ENCODE measurements around the gene TLE3.
A peak's percentile ranks its signal among the peaks of the same experiment; 100 is the strongest.

TLE3 gene

DNA sequence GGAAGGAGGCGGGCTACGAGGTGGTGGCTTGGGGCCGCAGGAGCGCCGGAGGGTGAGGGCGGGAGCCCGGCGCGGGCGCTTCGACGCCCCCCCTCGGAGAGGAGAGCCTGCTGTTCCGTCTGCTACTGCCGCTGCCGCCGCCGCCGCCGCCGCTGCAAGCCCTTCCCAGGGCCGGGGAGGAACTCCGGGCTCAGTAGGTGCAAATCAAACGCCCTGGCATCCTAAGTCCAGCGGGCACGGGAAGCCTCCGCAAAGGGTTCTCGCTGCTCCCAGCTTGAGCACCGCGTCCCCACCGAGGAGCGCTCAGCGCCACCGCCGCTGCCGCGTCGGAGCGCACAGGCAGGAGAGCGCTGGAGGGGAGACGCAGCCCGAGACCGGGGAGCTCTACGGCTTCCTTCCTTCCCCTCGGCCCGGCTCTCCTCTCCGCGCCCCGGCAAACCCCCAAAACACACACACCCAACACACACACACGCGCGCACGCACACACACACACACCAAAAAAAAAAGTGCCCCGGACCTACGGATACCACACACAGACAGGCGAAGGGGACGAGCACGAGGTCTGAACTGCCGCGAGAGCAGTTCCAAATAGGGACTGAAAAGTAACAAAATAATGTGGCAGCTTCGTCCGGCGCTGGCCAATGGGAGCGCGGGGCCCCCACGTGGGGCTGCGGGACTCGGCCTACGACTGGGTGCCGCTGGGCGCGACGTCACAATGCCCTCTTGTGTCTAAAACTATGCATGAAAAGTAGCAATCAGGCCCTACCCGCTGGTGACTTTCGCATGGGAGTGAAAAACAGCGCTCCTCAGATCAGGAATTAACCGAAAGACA, at the start of gene TLE3:
TLE3 (minus strand) TSS at position 597 of the 832 bp plus-strand sequence. CDS start 1,119 bp downstream, outside the sequence.
- DNase-seq (ENCODE audit: low read depth, low spot score): peak; percentile 85
- ChIA-PET CTCF (interaction anchor here (0.7 to 2.1 kb wide), 7 partner anchors 367 to 627 kb away, joined by 3 to 10 read pairs (median 5); no protein-coding TSS in a partner anchor), POLR2A (interaction anchor here (0.6 to 2.2 kb wide), 10 partner anchors 8 to 635 kb away, joined by 3 to 9 read pairs (median 4); no protein-coding TSS in a partner anchor)
- H3K4me3 ChIP-seq (ENCODE audit: low read depth, low read length): peak within 1 kb of the TSS; percentile 78
- TF ChIP-seq, protein P1, sequence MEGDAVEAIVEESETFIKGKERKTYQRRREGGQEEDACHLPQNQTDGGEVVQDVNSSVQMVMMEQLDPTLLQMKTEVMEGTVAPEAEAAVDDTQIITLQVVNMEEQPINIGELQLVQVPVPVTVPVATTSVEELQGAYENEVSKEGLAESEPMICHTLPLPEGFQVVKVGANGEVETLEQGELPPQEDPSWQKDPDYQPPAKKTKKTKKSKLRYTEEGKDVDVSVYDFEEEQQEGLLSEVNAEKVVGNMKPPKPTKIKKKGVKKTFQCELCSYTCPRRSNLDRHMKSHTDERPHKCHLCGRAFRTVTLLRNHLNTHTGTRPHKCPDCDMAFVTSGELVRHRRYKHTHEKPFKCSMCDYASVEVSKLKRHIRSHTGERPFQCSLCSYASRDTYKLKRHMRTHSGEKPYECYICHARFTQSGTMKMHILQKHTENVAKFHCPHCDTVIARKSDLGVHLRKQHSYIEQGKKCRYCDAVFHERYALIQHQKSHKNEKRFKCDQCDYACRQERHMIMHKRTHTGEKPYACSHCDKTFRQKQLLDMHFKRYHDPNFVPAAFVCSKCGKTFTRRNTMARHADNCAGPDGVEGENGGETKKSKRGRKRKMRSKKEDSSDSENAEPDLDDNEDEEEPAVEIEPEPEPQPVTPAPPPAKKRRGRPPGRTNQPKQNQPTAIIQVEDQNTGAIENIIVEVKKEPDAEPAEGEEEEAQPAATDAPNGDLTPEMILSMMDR (IDR thresholded peaks at IDR 0.05; ENCODE audit: insufficient read depth, low read length, missing control alignments): peak; percentile 57

DNA sequence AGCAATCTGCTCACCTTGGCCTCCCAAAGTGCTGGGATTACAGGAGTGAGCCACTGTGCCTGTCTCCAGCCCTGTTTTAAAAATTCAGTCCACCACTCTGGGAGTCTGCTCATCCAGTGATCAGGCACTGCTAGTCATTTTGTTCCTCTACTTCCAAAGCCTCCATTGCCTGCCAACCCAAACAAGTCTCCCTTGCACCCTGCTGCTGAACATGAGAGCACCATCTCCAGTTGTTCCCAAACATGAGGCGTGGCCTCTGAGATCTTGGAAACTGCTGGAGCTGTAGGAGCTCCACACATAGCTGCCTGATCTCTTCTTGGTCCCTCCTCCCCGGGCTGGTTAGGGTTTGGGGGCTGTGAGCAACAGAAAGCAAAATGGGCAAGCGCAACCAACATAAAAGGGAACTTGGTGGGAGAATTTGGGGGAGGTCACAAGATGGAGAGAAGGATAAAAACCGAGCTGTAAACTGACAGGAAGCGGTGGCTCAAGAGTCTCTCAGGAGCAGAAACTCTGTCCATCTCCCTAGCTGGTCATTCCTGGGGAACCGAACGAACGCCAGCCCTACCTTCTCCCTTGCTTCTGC, 49.6 kb upstream of the TLE3 start:
- no peak for DNase-seq (ENCODE audit: low read depth, low spot score)
- CTCF ChIA-PET: interaction anchor here (0.8 kb wide), 1 partner anchor 15 kb away, joined by 3 read pairs; no protein-coding TSS in a partner anchor
- TF ChIP-seq, protein P1 (IDR thresholded peaks at IDR 0.05; ENCODE audit: insufficient read depth, low read length, missing control alignments): no peak
- POLR2A ChIA-PET: no interaction called here
- H3K4me3 ChIP-seq (ENCODE audit: low read depth, low read length): no peak overlapping the region

DNA sequence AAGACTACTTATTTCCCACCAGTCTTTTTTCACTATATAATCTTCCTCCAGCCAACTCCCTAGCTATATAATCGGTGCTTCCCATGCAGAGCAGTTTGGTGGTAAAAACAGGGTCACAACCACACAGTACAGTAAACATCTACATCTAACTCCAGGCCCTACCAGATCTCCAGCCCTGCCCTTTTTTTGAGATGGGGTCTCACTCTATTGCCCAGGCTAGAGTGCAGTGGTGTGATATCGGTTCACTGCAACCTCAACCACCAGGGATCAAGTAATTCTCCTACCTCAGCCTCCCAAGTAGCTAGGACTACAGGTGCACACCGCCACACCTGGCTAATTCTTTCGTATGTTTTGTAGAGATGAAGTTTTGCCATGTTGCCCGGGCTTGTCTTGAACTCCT, 49.1 kb upstream of the TLE3 start:
- POLR2A ChIA-PET: no interaction called here
- TF ChIP-seq, protein P1 (IDR thresholded peaks at IDR 0.05; ENCODE audit: insufficient read depth, low read length, missing control alignments): no peak
- H3K4me3 ChIP-seq (ENCODE audit: low read depth, low read length): no peak overlapping the region
- CTCF ChIA-PET: no interaction called here
- DNase-seq (ENCODE audit: low read depth, low spot score): no peak

DNA sequence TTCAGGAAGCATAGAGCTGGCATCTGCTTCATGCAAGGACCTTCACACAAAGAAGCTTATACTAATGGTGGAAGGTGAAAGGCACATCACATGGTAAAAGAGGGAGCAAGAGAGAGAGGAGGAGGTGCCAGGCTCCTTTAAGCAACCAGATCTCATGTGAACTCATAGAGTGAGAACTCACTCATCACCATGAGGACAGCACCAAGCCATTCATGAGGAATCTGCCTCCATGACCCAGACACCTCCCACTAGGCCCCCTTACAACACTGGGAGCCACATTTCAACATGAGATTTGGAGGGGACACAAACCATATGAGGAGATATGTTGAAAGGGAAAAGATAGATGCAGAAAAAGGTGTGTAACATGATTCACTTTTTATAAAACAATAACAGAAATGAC, 48.4 kb upstream of the TLE3 start:
- H3K4me3 ChIP-seq (ENCODE audit: low read depth, low read length): no peak overlapping the region
- ChIA-PET POLR2A (no interaction called here), CTCF (no interaction called here)
- TF ChIP-seq, protein P1 (IDR thresholded peaks at IDR 0.05; ENCODE audit: insufficient read depth, low read length, missing control alignments): no peak
- DNase-seq (ENCODE audit: low read depth, low spot score): no peak

DNA sequence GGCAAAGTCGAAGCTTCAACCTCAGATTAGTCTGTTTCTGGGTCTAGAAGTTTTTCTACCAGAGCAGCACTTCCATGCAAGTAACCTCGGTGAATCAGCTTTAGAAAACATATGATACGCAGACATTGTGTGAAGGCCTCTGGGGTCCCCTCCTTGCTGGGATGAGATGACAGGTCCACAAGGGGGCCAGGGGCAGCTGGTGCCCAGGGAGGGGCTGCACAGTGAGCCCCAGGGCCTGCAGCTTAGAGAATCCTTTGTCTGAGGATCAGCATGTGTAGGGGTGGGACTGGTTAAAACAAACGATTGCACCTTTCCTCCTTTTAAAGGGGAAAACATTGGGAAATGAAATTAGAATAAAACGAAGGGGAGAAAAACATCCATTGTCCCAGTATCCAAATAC, 47.5 kb upstream of the TLE3 start:
- POLR2A ChIA-PET: no interaction called here
- TF ChIP-seq, protein P1 (IDR thresholded peaks at IDR 0.05; ENCODE audit: insufficient read depth, low read length, missing control alignments): no peak
- DNase-seq (ENCODE audit: low read depth, low spot score): no peak
- H3K4me3 ChIP-seq (ENCODE audit: low read depth, low read length): no peak overlapping the region
- CTCF ChIA-PET: no interaction called here
